ENCODE measurements around the gene SHC4. TPM values are rescaled to one million over a fixed set of nuclear protein-coding genes. Genes with fewer than 3 reads are reported as not detected.
A peak's percentile ranks its signal among the peaks of the same experiment; 100 is the strongest.
"Not testable (repeated sequence)": the region's sequence is repeated elsewhere in the genome, so short reads cannot be mapped to it uniquely, and the experiment has no call there.

Gene SHC4
- total and polyA plus RNA-seq, 9 of the 15 experiments (the other 6 are each of a cell fraction or from before 2014, with no cell fraction given): 0.43 to 1.2 (median 0.67) TPM

DNA sequence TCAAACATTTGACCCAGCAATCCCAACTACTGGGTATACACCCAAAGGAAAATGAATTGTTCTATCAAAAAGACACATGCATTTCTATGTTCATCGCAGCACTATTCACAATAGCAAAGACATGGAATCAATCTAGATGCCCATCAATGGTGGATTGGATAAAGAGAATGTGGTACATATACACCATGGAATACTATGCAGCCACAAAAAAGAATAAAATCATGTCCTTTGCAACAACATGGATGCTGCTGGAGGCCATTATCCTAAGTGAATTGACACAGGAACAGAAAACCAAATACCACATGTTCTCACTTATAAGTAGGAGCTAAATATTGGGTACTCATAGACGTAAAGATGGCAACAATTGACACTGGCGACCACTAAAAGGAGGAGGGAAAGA lies 109.3 kb downstream of the SHC4 start:
- H4K20me1 ChIP-seq (replicated peaks; ENCODE audit: control insufficient read depth, insufficient read depth, low read length); FAIRE-seq; H3K4me2 ChIP-seq (ENCODE audit: insufficient read depth, low read length); H3K27ac ChIP-seq (ENCODE audit: extremely low read depth, low read depth, low read length); H3K27me3 ChIP-seq (ENCODE audit: control insufficient read depth in 2 of 2, insufficient read depth in 2 of 2, low read length in 2 of 2); H2AFZ ChIP-seq (ENCODE audit: low read depth, low read length); H3K9me1 ChIP-seq (ENCODE audit: control insufficient read depth, insufficient read depth, low read length); DNase-seq (ENCODE audit: extremely low read depth in 1 of 4, low spot score in 3 of 4); H3K36me3 ChIP-seq (ENCODE audit: control insufficient read depth, insufficient read depth, low read length); H3K9ac ChIP-seq (ENCODE audit: insufficient read depth in 1 of 2, low read depth in 2 of 2, low read length in 2 of 2); BruUV-seq (replicated peaks); H3K4me3 ChIP-seq; ATAC-seq; H3K9me3 ChIP-seq (replicated peaks; ENCODE audit: control insufficient read depth, insufficient read depth, low read depth, low read length); CTCF ChIA-PET (ENCODE audit: low intra/inter-chr PET ratio); intact Hi-C loops (cut with micrococcal nuclease); POLR2A ChIA-PET; H3K79me2 ChIP-seq (ENCODE audit: control insufficient read depth, insufficient read depth, low read length): not testable (repeated sequence)
- WGBS (ENCODE audit: insufficient coverage, low coverage, missing lambda C conversion rate): 71% methylated on average over 3 of the region's 3 CpGs
- peaks cover 0 to 31% of the 10 kb centered on the region in 2 experiments; a peak in 4 of 5 replicates for H3K4me1 ChIP-seq (replicated peaks in 1 of 2; ENCODE audit: control insufficient read depth in 2 of 2, insufficient read depth in 2 of 2, low read length in 2 of 2)
- TF ChIP-seq RBM25 (IDR thresholded peaks at IDR 0.05; ENCODE audit: low read depth, low read length, severe bottlenecking): peak; percentile 6
- peak; percentile 84 for TF ChIP-seq ZNF146 (CRISPR knock-in tag; IDR thresholded peaks at IDR 0.05; ENCODE audit: unreplicated experiment)
- in situ Hi-C loops (cut with MboI): loop anchor here (10.0 kb wide), 1 partner anchor 1290 kb away; no protein-coding TSS in a partner anchor

DNA sequence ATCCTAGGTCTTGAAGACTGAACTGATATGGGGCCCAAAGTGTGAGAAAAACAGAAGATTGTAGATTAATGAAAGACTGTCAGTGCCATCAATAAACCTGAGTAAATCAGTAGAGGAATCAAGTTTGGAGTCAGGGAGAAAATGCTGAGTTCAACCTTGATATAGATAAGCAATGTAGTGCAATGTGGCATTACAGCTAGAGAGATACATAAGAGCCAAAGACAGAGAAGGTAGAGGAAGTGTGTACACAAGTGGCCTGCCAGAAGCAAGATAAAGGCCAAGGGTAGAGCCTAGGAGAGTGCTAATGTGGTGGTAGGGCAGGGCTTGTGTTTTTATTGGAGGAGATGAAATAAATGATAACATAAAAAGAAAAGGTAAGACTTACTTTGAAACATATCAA lies 111.8 kb downstream of the SHC4 start:
- Histone ChIP-seq H3K79me2 (ENCODE audit: control insufficient read depth, insufficient read depth, low read length) (no peaks in the 10 kb centered on the region), H3K9me3 (replicated peaks; ENCODE audit: control insufficient read depth, insufficient read depth, low read depth, low read length) (no peaks in the 10 kb centered on the region), H3K36me3 (ENCODE audit: control insufficient read depth, insufficient read depth, low read length) (no peaks in the 10 kb centered on the region), H3K4me1 (replicated peaks in 1 of 2; ENCODE audit: control insufficient read depth in 2 of 2, insufficient read depth in 2 of 2, low read length in 2 of 2) (peaks cover 0 to 22% of the 10 kb centered on the region in 2 experiments; a peak in 3 of 5 replicates), H3K4me2 (ENCODE audit: insufficient read depth, low read length) (no peak overlapping the region), H3K9ac (ENCODE audit: insufficient read depth in 1 of 2, low read depth in 2 of 2, low read length in 2 of 2) (no peak overlapping the region), H2AFZ (ENCODE audit: low read depth, low read length) (no peak overlapping the region), H3K4me3 (no peak overlapping the region), H3K9me1 (ENCODE audit: control insufficient read depth, insufficient read depth, low read length) (no peaks in the 10 kb centered on the region), H3K27ac (ENCODE audit: extremely low read depth, low read depth, low read length) (no peak overlapping the region), H4K20me1 (replicated peaks; ENCODE audit: control insufficient read depth, insufficient read depth, low read length) (no peaks in the 10 kb centered on the region), H3K27me3 (ENCODE audit: control insufficient read depth in 2 of 2, insufficient read depth in 2 of 2, low read length in 2 of 2) (no peaks in the 10 kb centered on the region)
- FAIRE-seq (peak; percentile 74), DNase-seq (ENCODE audit: extremely low read depth in 1 of 4, low spot score in 3 of 4) (peak in 2 of 4 experiments; percentile 44 to 61), ATAC-seq (peak; percentile 81)
- ChIA-PET POLR2A (no interaction called here), CTCF (ENCODE audit: low intra/inter-chr PET ratio) (no interaction called here)
- intact Hi-C loops (cut with micrococcal nuclease) (no loop called here), in situ Hi-C loops (cut with MboI) (loop anchor here (10.0 kb wide), 1 partner anchor 1293 kb away; no protein-coding TSS in a partner anchor)
- BruUV-seq (replicated peaks): no TSS peak
- TF ChIP-seq NCOA4 (IDR thresholded peaks at IDR 0.05; ENCODE audit: partially characterized antibody) (no peak), MXD1 (CRISPR knock-in tag; IDR thresholded peaks at IDR 0.05; ENCODE audit: borderline replicate concordance, poor library complexity, severe bottlenecking) (no peak), DEAF1 (CRISPR knock-in tag; IDR thresholded peaks at IDR 0.05) (no peak), DACH1 (IDR thresholded peaks at IDR 0.05; ENCODE audit: partially characterized antibody) (no peak), FOXJ3 (CRISPR knock-in tag; IDR thresholded peaks at IDR 0.05) (no peak), IRF9 (tag; IDR thresholded peaks at IDR 0.05) (no peak), TRIM24 (IDR thresholded peaks at IDR 0.05) (peak; percentile 53 to 78; a peak in 3 of 4 replicates), MCM2 (IDR thresholded peaks at IDR 0.05; ENCODE audit: low read depth) (no peak), MNT (conservative IDR thresholded peaks at IDR 0.05) (0 out of 4 replicates have a peak, but pooled peaks of 1 of the 2 experiments have one; percentile 28), ZNF134 (CRISPR knock-in tag; conservative IDR thresholded peaks at IDR 0.05) (no peak)

Data from K562 (cell line).